GM23248 (cell line): ENCODE results near the gene ERBB4. TPM values are rescaled to one million over a fixed set of nuclear protein-coding genes. Genes with fewer than 3 reads are reported as not detected.

Source experiments
- DNase-seq: peaks from one replicate; pipeline ENCODE4 v3.0.0-alpha.2; 2015
- H2AFZ ChIP-seq: fragments of 200-600 bp; sonication (generic); 2 replicates; pipeline ENCODE4 v1.6.1; 2016; ENCODE audit warnings: antibody characterized with exemption
- H3F3A ChIP-seq: fragments of 200-600 bp; sonication (generic); 2 replicates; pipeline ENCODE4 v1.6.1; 2016; ENCODE audit warnings: mild to moderate bottlenecking, antibody characterized with exemption, mixed run types; ENCODE audit not compliant: insufficient read depth
- H3K27ac ChIP-seq: fragments of 200-600 bp; sonication (generic); 2 replicates; pipeline ENCODE4 v1.5.1; 2016; ENCODE audit warnings: mild to moderate bottlenecking
- H3K27me3 ChIP-seq: fragments of 200-600 bp; sonication (generic); replicated peaks from 2 replicates; pipeline ENCODE4 v1.6.1; 2016; ENCODE audit warnings: mild to moderate bottlenecking; ENCODE audit not compliant: insufficient read depth
- H3K36me3 ChIP-seq: fragments of 200-600 bp; sonication (generic); 2 replicates; pipeline ENCODE4 v1.6.1; 2016; ENCODE audit warnings: low read depth, mild to moderate bottlenecking
- H3K4me1 ChIP-seq: fragments of 200-600 bp; sonication (generic); 2 replicates; pipeline ENCODE4 v1.6.1; 2016; ENCODE audit warnings: mild to moderate bottlenecking; ENCODE audit not compliant: insufficient read depth
- H3K4me2 ChIP-seq: fragments of 200-600 bp; sonication (generic); one replicate; pipeline ENCODE4 v1.6.1; 2016; ENCODE audit warnings: mild to moderate bottlenecking; ENCODE audit not compliant: unreplicated experiment
- H3K4me3 ChIP-seq: fragments of 200-600 bp; sonication (generic); 2 replicates; pipeline ENCODE4 v1.5.1; 2016; ENCODE audit warnings: mild to moderate bottlenecking
- H3K79me2 ChIP-seq: fragments of 200-600 bp; sonication (generic); 2 replicates; pipeline ENCODE4 v1.6.1; 2016; ENCODE audit warnings: mild to moderate bottlenecking; ENCODE audit not compliant: insufficient read depth
- H3K9ac ChIP-seq: fragments of 200-600 bp; sonication (generic); 2 replicates; pipeline ENCODE4 v1.6.1; 2016; ENCODE audit warnings: mild to moderate bottlenecking
- H3K9me2 ChIP-seq: fragments of 200-600 bp; sonication (generic); 2 replicates; pipeline ENCODE4 v1.6.1; 2016; ENCODE audit warnings: mixed run types, mild to moderate bottlenecking, moderate library complexity; ENCODE audit not compliant: insufficient read depth
- H3K9me3 ChIP-seq: fragments of 200-600 bp; sonication (generic); one replicate; pipeline ENCODE4 v1.6.1; 2017; ENCODE audit warnings: low read depth
- H4K20me1 ChIP-seq: fragments of 200-600 bp; sonication (generic); 2 replicates; pipeline ENCODE4 v1.6.0; 2016; ENCODE audit not compliant: insufficient read depth
- EZH2 ChIP-seq: fragments of 200-600 bp; sonication (generic); IDR thresholded peaks from 2 replicates; pipeline ENCODE4 v1.6.1; 2018; ENCODE audit warnings: antibody characterized with exemption, mild to moderate bottlenecking; ENCODE audit not compliant: insufficient read depth, poor library complexity, severe bottlenecking
- EZH2phosphoT487 ChIP-seq: fragments of 200-600 bp; sonication (generic); IDR thresholded peaks from 2 replicates; pipeline ENCODE4 v1.6.1; 2018; ENCODE audit warnings: antibody characterized with exemption, moderate library complexity, mild to moderate bottlenecking, low read depth; ENCODE audit not compliant: insufficient read depth
- WGBS, 2 experiments: methylation state at CpG; one replicate each; pipeline ENCODE4 v1.1.6; 2015 to 2017; ENCODE audit warnings: low lambda C conversion rate in 2 of 2, low coverage in 1 of 2; ENCODE audit errors: missing lambda C conversion rate in 2 of 2; 5-methylcytosine and 5-hydroxymethylcytosine counted together
- in situ Hi-C: fragments of 300-500 bp; cut with MboI; formaldehyde crosslinking; loops from 2 replicates; pipeline ENCODE4 v1.15.0; 2020
- polyA plus RNA-seq: library from polyadenylated mRNA; unstranded; fragments of >200 nt; fragmentation: Nextera tagmentation; extraction: Ambion mirVana; gene quantifications from 2 replicates; pipeline ENCODE4 v1.2.1, GENCODE V29; 2016
- total RNA-seq: library from RNA; depleted of rRNA; stranded (reverse); fragments of >200 nt; shearing (Covaris generic); gene quantifications from 2 replicates; pipeline ENCODE4 v1.2.3, GENCODE V29; 2014

ERBB4 gene
- total and polyA plus RNA-seq, 2 experiments from 2014 or later, result not detected

DNA sequence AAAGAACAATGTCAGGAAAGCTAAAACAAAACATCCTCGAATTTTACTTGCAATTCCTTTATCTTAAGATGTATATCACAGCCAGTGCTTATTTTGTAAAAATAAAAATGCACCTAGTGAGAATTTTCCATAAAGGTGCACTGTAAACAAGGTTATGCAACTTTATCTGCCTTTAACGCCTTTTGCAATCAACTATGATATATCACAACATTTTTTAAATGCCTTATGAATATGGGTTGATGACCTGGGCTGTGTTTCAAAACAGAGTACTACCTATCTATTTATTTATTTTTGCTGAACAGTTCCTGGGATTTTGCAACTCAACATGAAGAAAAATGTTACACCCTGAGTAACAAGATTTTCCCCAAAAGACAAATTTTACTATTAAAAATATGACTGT lies 1112.4 kb downstream of the ERBB4 start:
- in situ Hi-C loops, result no loop called here
- TF ChIP-seq EZH2phosphoT487 (no peak), EZH2 (no peak)

DNA sequence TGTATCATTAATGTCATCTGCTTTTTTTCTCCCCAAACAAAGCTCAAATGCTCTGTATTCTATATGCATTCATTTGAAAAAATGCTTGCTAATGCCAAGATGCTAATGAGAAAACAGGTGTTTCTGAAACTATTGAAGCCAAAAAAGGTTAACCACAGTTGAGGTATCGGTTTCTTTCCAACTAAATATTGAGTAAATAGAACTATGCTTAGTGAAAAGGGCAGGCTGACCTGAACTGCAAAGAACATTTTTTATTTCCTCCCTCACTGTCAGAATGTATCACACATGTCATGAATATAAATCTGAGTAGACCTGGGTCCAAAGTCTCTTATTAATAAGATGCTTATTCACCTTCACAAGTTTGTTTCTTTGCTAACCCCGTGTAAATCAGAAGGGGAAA lies 1115.6 kb downstream of the ERBB4 start:
- TF ChIP-seq EZH2, result no peak
- TF ChIP-seq EZH2phosphoT487, result no peak
- no peaks in the 10 kb centered on the region for H3K9me3 ChIP-seq
- in situ Hi-C loops, result no loop called here
- H3K27me3 ChIP-seq, result no peaks in the 10 kb centered on the region
- DNase-seq, result no peak
- H3K9ac ChIP-seq, result no peak overlapping the region
- WGBS, 2 experiments, result 8 to 18% methylated on average over 2 of the region's 2 CpGs
- H3K27ac ChIP-seq, result no peak overlapping the region
- H3F3A ChIP-seq, result no peaks in the 10 kb centered on the region
- no peaks in the 10 kb centered on the region for H3K4me1 ChIP-seq
- no peaks in the 10 kb centered on the region for H4K20me1 ChIP-seq
- 0 out of 2 replicates have a peak, but pooled peaks cover 3% of the 10 kb centered on the region for H3K9me2 ChIP-seq
- H3K4me2 ChIP-seq, result no peak overlapping the region
- H2AFZ ChIP-seq, result no peak overlapping the region
- H3K79me2 ChIP-seq, result no peaks in the 10 kb centered on the region
- H3K4me3 ChIP-seq, result no peak overlapping the region
- no peaks in the 10 kb centered on the region for H3K36me3 ChIP-seq

More for the DNA sequence above, 1112.4 kb downstream of the ERBB4 start:
- Histone ChIP-seq H3K9me2 (0 out of 2 replicates have a peak, but pooled peaks cover 3% of the 10 kb centered on the region), H3K4me1 (no peaks in the 10 kb centered on the region), H4K20me1 (no peaks in the 10 kb centered on the region), H2AFZ (no peak overlapping the region), H3K9ac (no peak overlapping the region), H3K4me3 (no peak overlapping the region), H3K36me3 (no peaks in the 10 kb centered on the region), H3K4me2 (no peak overlapping the region), H3K27me3 (no peaks in the 10 kb centered on the region), H3K79me2 (no peaks in the 10 kb centered on the region), H3K27ac (no peak overlapping the region), H3F3A (no peaks in the 10 kb centered on the region), H3K9me3 (no peaks in the 10 kb centered on the region)
- 8 to 13% methylated on average over 2 of the region's 2 CpGs for WGBS, 2 experiments
- no peak for DNase-seq

DNA sequence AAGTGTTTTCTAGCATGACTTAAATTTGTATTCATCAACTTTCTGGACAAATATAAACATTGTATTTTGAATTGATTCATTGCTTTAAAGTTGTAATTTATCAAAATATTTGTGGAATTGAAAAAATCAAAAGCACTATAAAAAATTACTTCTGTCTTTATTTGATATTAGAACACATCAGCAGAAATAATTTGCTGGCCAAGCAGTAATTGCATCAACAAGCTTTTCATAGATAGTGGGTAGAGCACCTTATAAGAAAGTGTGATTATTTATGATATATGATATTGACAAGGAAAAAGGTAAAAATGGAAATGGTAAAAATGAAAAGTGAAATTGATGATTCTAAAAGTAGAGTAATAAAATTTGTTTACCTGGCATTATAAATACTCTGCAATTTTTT lies 1121.1 kb downstream of the ERBB4 start:
- Histone ChIP-seq H3K4me3 (no peak overlapping the region), H3K36me3 (no peaks in the 10 kb centered on the region), H3F3A (no peaks in the 10 kb centered on the region), H3K9me3 (no peaks in the 10 kb centered on the region), H3K4me2 (no peak overlapping the region), H3K9ac (no peak overlapping the region), H3K4me1 (no peaks in the 10 kb centered on the region), H4K20me1 (no peaks in the 10 kb centered on the region), H3K9me2 (0 out of 2 replicates have a peak, but pooled peaks cover 3% of the 10 kb centered on the region), H3K27ac (no peak overlapping the region), H3K79me2 (no peaks in the 10 kb centered on the region), H2AFZ (no peak overlapping the region), H3K27me3 (no peaks in the 10 kb centered on the region)
- no peak for DNase-seq
- in situ Hi-C loops, result no loop called here
- no peak for TF ChIP-seq EZH2

DNA sequence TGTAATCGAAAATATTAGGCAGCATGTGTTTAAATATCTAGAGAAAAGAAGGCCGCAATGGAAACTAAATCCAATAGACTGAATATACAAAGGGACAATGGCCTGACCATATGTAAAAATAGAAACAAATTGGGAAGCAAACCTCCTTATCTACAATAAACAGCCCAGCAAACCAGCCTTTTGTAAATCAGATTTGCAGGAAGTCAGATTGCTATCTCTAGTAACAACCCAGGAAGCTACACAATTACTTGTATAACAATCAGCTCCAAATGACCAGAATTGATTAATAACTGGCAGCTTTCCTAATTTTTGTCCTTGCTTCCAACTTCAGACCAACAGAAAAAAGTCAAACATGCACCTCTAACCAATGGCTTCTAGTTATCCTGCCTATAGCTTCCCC lies 1122.2 kb downstream of the ERBB4 start:
- H2AFZ ChIP-seq, result no peak overlapping the region
- H3F3A ChIP-seq, result no peaks in the 10 kb centered on the region
- no peaks in the 10 kb centered on the region for H3K79me2 ChIP-seq
- TF ChIP-seq EZH2 (no peak), EZH2phosphoT487 (no peak)
- H3K4me1 ChIP-seq, result no peaks in the 10 kb centered on the region
- 33 to 42% methylated on average over 2 of the region's 2 CpGs for WGBS, 2 experiments
- H3K27ac ChIP-seq, result no peak overlapping the region
- in situ Hi-C loops, result no loop called here
- H3K9me2 ChIP-seq, result no peaks in the 10 kb centered on the region
- H4K20me1 ChIP-seq, result no peaks in the 10 kb centered on the region
- no peak overlapping the region for H3K4me3 ChIP-seq
- H3K36me3 ChIP-seq, result no peaks in the 10 kb centered on the region
- no peaks in the 10 kb centered on the region for H3K27me3 ChIP-seq
- no peak overlapping the region for H3K9ac ChIP-seq
- DNase-seq, result no peak
- H3K4me2 ChIP-seq, result no peak overlapping the region
- H3K9me3 ChIP-seq, result no peaks in the 10 kb centered on the region

DNA sequence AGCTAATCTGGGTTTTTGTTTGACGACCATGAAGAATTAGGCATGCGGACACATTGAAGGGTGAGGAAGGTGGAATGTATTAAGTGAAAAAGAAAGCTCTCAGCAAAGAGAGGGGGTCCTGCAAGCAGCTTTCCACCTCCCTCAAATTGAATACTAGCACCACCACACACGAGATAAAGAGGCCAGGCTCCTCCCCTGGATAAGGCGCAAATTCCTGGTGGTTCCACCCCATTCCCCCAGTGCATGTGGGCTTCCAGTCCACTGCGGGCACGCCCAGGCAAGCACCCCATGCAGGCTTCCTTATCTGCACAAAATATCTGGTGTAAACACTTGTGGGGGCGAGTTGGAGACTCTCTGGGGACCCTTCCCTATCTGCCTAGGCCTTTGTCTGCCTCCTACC lies 1124.9 kb downstream of the ERBB4 start:
- H3K9me2 ChIP-seq, result no peaks in the 10 kb centered on the region
- H3K9me3 ChIP-seq, result no peaks in the 10 kb centered on the region
- H3K79me2 ChIP-seq, result no peaks in the 10 kb centered on the region
- H3K4me1 ChIP-seq, result no peaks in the 10 kb centered on the region
- no peaks in the 10 kb centered on the region for H3F3A ChIP-seq
- no peak overlapping the region for H3K4me2 ChIP-seq
- H4K20me1 ChIP-seq, result no peaks in the 10 kb centered on the region
- H3K4me3 ChIP-seq, result no peak overlapping the region
- WGBS, 2 experiments, result 43 to 44% methylated on average over 7 of the region's 7 CpGs
- H3K36me3 ChIP-seq, result no peaks in the 10 kb centered on the region
- H3K27me3 ChIP-seq, result no peaks in the 10 kb centered on the region
- in situ Hi-C loops, result no loop called here
- no peak overlapping the region for H2AFZ ChIP-seq
- no peak overlapping the region for H3K9ac ChIP-seq
- no peak overlapping the region for H3K27ac ChIP-seq
- no peak for TF ChIP-seq EZH2
- TF ChIP-seq EZH2phosphoT487, result no peak
- no peak for DNase-seq
